Endothelial cell (in vitro differentiated cells): ENCODE measurements around the gene ITPK1. TPM values are rescaled to one million over a fixed set of nuclear protein-coding genes. Genes with fewer than 3 reads are reported as not detected.
A peak's percentile ranks its signal among the peaks of the same experiment; 100 is the strongest.

Experiments used
- DNase-seq: peaks from one replicate; pipeline ENCODE4 v3.0.0; 2021; ENCODE audit warnings: low spot score
- H3K27ac Mint-ChIP-seq: one replicate; pipeline ENCODE4 v1.8.0; 2021; ENCODE audit warnings: mixed read lengths, inconsistent platforms; ENCODE audit not compliant: unreplicated experiment
- H3K27me3 Mint-ChIP-seq: one replicate; pipeline ENCODE4 v1.8.0; 2021; ENCODE audit warnings: mild to moderate bottlenecking, moderate library complexity, mixed read lengths, inconsistent platforms; ENCODE audit not compliant: unreplicated experiment
- H3K36me3 Mint-ChIP-seq: one replicate; pipeline ENCODE4 v1.8.0; 2021; ENCODE audit warnings: mild to moderate bottlenecking, low read depth, mixed read lengths, inconsistent platforms; ENCODE audit not compliant: unreplicated experiment
- H3K4me1 Mint-ChIP-seq: one replicate; pipeline ENCODE4 v1.8.0; 2021; ENCODE audit warnings: mild to moderate bottlenecking, mixed read lengths, inconsistent platforms; ENCODE audit not compliant: unreplicated experiment
- H3K4me3 Mint-ChIP-seq: one replicate; pipeline ENCODE4 v1.8.0; 2021; ENCODE audit warnings: mild to moderate bottlenecking, mixed read lengths, inconsistent platforms; ENCODE audit not compliant: unreplicated experiment
- H3K9me3 Mint-ChIP-seq: one replicate; pipeline ENCODE4 v1.8.0; 2021; ENCODE audit warnings: mixed read lengths, inconsistent platforms; ENCODE audit not compliant: unreplicated experiment
- total RNA-seq: library from RNA; stranded (reverse); fragmentation: NEBNext Ultra II Directional; extraction: Animal tissue kit (Norgen Biotek cat#: 25700); gene quantifications from one replicate; pipeline ENCODE4 v1.2.1, GENCODE V29; 2021; ENCODE audit not compliant: unreplicated experiment
- TF ChIP-seq, protein P1 (sequence below): fragments of 200-600 bp; sonication (generic); IDR thresholded peaks from one replicate; pipeline ENCODE4 v1.5.0; 2021; ENCODE audit warnings: antibody characterized with exemption; ENCODE audit not compliant: unreplicated experiment

Gene ITPK1
- total RNA-seq, 1 donor from 2014 or later: 39.2 TPM

DNA sequence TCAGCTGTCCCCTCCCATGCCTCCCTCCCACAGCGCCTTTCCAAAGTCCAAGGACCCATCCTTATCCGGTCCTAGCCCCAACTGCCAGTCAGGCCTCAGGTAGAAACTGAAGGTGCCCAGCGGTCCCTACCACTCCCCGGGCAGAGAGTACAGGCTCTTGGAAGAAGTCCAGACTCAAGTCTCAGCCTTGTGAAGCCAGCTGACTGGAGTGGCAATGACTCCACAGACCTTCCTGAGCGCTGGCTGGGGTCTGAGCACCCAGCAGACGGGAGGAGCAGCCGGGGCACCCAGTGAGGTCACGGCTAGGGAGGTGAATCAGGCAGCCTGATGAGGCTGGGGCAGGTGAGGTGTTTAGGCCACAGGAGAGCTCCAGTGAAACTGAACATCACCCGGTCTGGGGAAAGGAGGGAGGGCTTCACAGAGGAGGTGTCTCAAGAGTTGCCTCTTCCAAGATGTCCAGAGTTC is 60.0 kb downstream of the ITPK1 start:
- Mint-ChIP-seq H3K36me3 (no peaks in the 10 kb centered on the region), H3K27ac (peak overlapping the region; percentile 11), H3K9me3 (no peaks in the 10 kb centered on the region), H3K4me1 (peaks cover 6% of the 10 kb centered on the region), H3K4me3 (no peak overlapping the region), H3K27me3 (peaks cover 2% of the 10 kb centered on the region)
- no peak for DNase-seq
- TF ChIP-seq, protein P1, sequence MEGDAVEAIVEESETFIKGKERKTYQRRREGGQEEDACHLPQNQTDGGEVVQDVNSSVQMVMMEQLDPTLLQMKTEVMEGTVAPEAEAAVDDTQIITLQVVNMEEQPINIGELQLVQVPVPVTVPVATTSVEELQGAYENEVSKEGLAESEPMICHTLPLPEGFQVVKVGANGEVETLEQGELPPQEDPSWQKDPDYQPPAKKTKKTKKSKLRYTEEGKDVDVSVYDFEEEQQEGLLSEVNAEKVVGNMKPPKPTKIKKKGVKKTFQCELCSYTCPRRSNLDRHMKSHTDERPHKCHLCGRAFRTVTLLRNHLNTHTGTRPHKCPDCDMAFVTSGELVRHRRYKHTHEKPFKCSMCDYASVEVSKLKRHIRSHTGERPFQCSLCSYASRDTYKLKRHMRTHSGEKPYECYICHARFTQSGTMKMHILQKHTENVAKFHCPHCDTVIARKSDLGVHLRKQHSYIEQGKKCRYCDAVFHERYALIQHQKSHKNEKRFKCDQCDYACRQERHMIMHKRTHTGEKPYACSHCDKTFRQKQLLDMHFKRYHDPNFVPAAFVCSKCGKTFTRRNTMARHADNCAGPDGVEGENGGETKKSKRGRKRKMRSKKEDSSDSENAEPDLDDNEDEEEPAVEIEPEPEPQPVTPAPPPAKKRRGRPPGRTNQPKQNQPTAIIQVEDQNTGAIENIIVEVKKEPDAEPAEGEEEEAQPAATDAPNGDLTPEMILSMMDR: no peak

DNA sequence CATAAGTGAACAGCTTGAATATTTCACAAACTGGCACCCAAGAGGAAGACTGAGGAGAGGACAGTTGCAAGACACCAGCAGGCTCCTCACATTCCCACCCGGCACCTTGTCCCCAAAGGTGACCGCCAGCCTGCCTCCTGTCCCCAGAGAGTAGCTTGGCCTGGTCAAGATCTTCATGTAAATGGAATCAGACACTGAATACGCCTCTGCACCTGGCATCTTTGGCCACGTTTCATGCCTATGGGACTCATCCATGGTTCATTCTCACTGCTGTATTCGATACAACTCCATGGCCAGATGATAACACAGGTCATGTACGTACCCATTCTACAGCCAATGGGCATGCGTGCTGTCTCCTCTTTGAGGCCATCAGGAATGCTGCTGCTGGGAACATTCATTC is 60.8 kb downstream of the ITPK1 start:
- TF ChIP-seq, protein P1: no peak
- Mint-ChIP-seq H3K9me3 (no peaks in the 10 kb centered on the region), H3K27me3 (peaks cover 2% of the 10 kb centered on the region), H3K36me3 (no peaks in the 10 kb centered on the region), H3K4me1 (peaks cover 10% of the 10 kb centered on the region), H3K27ac (no peak overlapping the region), H3K4me3 (no peak overlapping the region)
- DNase-seq: no peak

DNA sequence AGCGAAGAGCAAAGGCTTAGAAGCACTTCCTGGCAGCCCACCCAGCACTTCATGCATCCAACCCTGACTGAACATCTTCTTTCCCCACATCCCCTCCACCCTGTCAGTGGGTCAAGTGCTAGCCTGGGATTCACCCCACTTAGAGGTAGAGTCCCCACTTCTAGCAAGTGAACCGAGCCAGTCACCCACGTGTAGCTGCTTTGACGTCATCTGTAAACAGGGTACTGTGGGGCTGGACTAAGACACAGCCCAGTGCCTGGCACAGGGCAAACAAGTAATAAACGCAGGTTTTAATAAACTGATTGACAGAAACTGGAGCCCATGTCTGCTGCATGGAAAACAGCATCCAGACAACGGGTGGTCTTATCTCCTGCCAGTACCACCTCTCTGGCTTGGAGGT is 61.7 kb downstream of the ITPK1 start:
- Mint-ChIP-seq H3K9me3 (no peaks in the 10 kb centered on the region), H3K4me3 (no peak overlapping the region), H3K27ac (no peak overlapping the region), H3K27me3 (peaks cover 6% of the 10 kb centered on the region), H3K36me3 (no peaks in the 10 kb centered on the region), H3K4me1 (peaks cover 19% of the 10 kb centered on the region)
- DNase-seq: no peak
- TF ChIP-seq, protein P1: no peak

DNA sequence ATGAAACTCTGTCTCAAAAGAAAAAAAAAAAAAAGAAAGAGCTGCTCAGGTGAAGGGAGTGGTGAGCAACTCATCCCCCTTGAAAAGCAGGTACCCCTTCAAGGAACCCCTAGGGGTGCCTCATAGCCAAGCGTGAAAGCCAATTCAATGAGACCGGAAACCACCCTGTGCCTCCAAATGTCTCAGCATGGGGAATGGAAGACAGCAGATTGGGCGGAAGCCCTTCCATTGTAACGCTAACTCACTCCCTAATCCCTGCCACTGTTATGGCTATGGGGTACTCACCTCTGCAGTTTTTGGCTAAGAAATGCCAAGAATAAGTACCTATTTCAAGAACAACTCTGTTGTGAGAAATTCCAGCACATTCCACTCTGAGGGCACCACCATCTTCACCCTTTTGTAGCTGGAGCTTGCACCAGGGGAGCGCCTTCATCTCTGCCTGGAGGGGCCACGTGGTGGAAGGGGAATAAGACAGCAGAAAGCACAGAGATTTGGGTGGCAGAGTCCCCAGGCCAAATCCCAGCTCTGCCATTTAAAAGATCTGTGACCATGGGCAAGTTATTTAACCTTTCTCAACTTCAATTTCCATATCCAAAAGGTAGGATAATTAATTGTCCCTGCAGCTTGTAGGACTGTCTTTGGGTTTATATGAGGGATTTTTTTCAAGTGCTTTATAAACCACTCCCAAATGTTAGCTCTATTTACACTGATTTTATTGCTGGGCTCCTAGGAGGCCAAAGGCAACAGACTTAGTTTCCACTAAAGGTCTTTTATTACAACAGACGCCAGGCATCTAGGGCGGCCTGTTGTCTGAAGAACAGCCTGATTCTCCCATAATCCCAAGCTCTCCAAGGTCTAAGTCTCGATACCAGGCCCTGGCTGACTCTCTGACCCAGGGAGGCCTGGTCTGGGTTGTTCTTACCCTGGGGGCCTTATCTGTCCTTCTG is 63.9 kb downstream of the ITPK1 start:
- Mint-ChIP-seq H3K27me3 (peaks cover 4% of the 10 kb centered on the region), H3K36me3 (no peaks in the 10 kb centered on the region), H3K27ac (no peak overlapping the region), H3K4me3 (no peak overlapping the region), H3K4me1 (peaks cover 26% of the 10 kb centered on the region), H3K9me3 (no peaks in the 10 kb centered on the region)
- TF ChIP-seq, protein P1: no peak
- DNase-seq: no peak

DNA sequence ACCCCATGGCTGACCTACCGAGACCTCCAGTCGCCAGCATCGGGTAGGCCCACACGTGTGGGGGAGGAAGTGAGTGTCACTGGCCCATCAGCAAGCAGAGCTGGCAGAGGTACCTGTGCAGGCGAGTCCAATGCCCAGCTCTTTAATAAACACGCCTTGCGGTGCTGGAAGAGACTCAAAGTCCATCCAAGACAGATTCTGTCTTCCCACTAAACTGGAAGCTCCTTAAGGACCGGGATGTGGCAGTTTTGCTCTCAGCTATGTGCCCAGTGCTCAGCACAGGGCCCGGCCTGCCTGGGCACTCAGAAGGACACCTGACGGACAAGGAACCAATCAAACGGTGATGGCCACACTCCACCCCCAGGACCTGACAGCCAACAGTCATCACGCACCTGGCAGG is 65.0 kb downstream of the ITPK1 start:
- no peak overlapping the region for H3K27ac Mint-ChIP-seq
- no peaks in the 10 kb centered on the region for H3K36me3 Mint-ChIP-seq
- peaks cover 35% of the 10 kb centered on the region for H3K4me1 Mint-ChIP-seq
- H3K9me3 Mint-ChIP-seq: no peaks in the 10 kb centered on the region
- TF ChIP-seq, protein P1: no peak
- H3K4me3 Mint-ChIP-seq: no peak overlapping the region
- no peak for DNase-seq
- peaks cover 7% of the 10 kb centered on the region for H3K27me3 Mint-ChIP-seq
